Measurements from ENCODE around the gene THRSP. TPM values are rescaled to one million over a fixed set of nuclear protein-coding genes. Genes with fewer than 3 reads are reported as not detected.

Gene THRSP
- total RNA-seq, 1 experiment from 2014 or later: not detected

DNA sequence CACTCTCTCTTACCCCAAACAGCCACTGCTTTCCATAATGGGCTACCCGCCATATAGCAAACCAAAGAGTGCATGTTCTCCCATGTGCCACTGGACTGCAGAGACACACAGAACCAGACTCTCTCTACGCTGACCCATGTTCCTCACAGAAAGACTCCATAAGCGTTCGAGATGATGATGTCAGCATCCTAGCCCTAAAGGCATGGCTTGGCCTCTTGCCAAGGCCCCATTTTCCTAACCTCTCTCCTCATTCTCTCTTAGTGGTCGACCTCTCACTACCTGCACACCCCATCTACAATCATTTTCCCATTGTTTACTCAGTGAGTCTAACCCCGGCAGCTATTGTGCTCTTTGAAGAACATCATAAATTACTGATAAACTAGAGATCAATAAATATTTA, 11.1 kb downstream of the THRSP start:
- Histone ChIP-seq H3K79me1 (ENCODE audit: insufficient read depth, low read depth, low read length, poor library complexity, severe bottlenecking) (no peaks in the 10 kb centered on the region), H2BK120ac (ENCODE audit: low read depth, low read length, poor library complexity, severe bottlenecking) (no peak overlapping the region), H3K79me2 (ENCODE audit: insufficient read depth, low read length) (peaks cover 19% of the 10 kb centered on the region; the same call in 1 of the 2 replicates), H3K27ac (ENCODE audit: insufficient read length, low read depth, low read length) (no peak overlapping the region), H3K9me3 (ENCODE audit: control insufficient read depth, low read depth, low read length) (no peaks in the 10 kb centered on the region), H2BK15ac (ENCODE audit: low read depth, low read length) (no peak overlapping the region), H4K20me1 (ENCODE audit: control insufficient read depth, insufficient read depth, insufficient read length) (no peaks in the 10 kb centered on the region), H3K23ac (ENCODE audit: insufficient read length, low read depth, low read length) (no peak overlapping the region), H3K27me3 (ENCODE audit: insufficient read depth, low read length) (no peaks in the 10 kb centered on the region), H4K5ac (ENCODE audit: insufficient read length, low read depth, low read length) (no peak overlapping the region), H2BK20ac (ENCODE audit: low read depth, low read length, poor library complexity, severe bottlenecking) (no peak overlapping the region), H3K9ac (ENCODE audit: extremely low read depth, insufficient read length, low read length) (no peak overlapping the region), H2AFZ (ENCODE audit: low read length) (no peak overlapping the region), H4K8ac (replicated peaks; ENCODE audit: insufficient read length, low read depth, low read length) (no peak overlapping the region), H2BK12ac (ENCODE audit: insufficient read length, low read depth, low read length) (no peak overlapping the region), H3K14ac (ENCODE audit: insufficient read depth, low read length) (no peak overlapping the region), H4K91ac (ENCODE audit: insufficient read length, low read depth, low read length) (no peak overlapping the region), H3K23me2 (ENCODE audit: insufficient read length, low read depth, low read length, poor library complexity, severe bottlenecking) (peaks cover 8% of the 10 kb centered on the region), H2BK5ac (ENCODE audit: insufficient read length, low read length) (no peak overlapping the region), H3K4me2 (ENCODE audit: insufficient read depth, insufficient read length, low read length) (no peak overlapping the region), H3K4me1 (ENCODE audit: insufficient read depth, low read length) (no peaks in the 10 kb centered on the region), H3T11ph (ENCODE audit: low read length) (no peak overlapping the region), H3K18ac (ENCODE audit: insufficient read length, low read depth, low read length) (no peak overlapping the region), H3K56ac (ENCODE audit: insufficient read length, low read depth, low read length) (no peak overlapping the region), H3K4ac (ENCODE audit: low read depth, low read length) (no peak overlapping the region), H2AK5ac (ENCODE audit: insufficient read length, low read length) (no peak overlapping the region)
- H3K27me3 Mint-ChIP-seq (ENCODE audit: low read depth): no peaks in the 10 kb centered on the region
- no peaks in the 10 kb centered on the region for H3K9me3 Mint-ChIP-seq
- WGBS (ENCODE audit: extremely low coverage, insufficient read length, low lambda C conversion rate): no CpG with 5 or more reads among the region's 6 CpGs
- H3K27ac Mint-ChIP-seq: peak overlapping the region in 1 of 3 experiments; percentile 31; a peak in 2 of 7 replicates
- TF ChIP-seq, protein P1, sequence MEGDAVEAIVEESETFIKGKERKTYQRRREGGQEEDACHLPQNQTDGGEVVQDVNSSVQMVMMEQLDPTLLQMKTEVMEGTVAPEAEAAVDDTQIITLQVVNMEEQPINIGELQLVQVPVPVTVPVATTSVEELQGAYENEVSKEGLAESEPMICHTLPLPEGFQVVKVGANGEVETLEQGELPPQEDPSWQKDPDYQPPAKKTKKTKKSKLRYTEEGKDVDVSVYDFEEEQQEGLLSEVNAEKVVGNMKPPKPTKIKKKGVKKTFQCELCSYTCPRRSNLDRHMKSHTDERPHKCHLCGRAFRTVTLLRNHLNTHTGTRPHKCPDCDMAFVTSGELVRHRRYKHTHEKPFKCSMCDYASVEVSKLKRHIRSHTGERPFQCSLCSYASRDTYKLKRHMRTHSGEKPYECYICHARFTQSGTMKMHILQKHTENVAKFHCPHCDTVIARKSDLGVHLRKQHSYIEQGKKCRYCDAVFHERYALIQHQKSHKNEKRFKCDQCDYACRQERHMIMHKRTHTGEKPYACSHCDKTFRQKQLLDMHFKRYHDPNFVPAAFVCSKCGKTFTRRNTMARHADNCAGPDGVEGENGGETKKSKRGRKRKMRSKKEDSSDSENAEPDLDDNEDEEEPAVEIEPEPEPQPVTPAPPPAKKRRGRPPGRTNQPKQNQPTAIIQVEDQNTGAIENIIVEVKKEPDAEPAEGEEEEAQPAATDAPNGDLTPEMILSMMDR (conservative IDR thresholded peaks at IDR 0.05): no peak
- peaks cover 8 to 37% (median 29%) of the 10 kb centered on the region in 3 experiments; a peak in 6 of 7 replicates for H3K36me3 Mint-ChIP-seq (ENCODE audit: insufficient read depth in 1 of 3, low read depth in 3 of 3)
- no peak for DNase-seq
- H3K4me3 Mint-ChIP-seq: no peak overlapping the region
- peaks cover 8 to 13% of the 10 kb centered on the region in 2 experiments for H3K4me1 Mint-ChIP-seq

Measured in H9 (cell line).